ENCODE measurements around the gene PDGFRB. TPM values are rescaled to one million over a fixed set of nuclear protein-coding genes. Genes with fewer than 3 reads are reported as not detected.

The PDGFRB gene
- total RNA-seq = 1.8 and 4.1 TPM in 2 replicates

DNA sequence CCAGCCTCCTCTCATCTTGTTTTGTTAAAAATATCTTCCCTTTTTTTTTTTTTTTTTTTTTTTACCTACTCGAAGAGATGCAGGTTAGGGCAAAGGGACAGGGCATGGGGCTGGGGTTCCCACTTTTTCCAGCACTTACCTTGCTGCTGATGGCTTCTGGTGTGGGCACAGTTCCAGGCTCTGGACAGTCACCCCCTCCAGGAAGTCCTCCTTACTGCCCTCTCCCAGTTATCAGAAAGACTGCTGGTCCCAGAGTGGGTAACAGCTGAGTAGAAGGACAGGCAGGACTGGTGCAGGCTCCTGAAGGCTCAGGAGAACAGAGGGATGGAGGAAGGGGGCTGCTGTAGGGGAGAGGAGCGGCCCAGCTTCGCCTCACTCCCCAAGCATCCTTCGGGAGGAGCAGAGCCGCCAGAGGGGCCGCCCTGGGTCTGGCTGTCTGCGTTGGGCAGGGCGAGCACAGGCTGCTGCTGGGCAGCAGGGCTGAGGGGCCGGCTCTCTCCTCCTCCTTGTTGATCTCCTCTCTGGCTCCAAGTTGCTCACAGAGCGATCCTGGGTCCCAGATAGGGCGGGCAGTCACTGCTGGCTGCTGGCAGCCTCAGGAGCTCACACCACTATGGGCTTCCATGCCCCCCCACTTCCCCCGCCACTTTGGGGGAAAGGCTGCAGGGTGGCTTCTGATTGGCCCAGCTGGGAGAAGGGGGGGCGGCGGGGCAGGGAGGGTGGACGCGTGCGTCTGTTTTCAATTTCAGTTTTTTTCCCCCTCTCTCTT, at the start of gene PDGFRB:
PDGFRB (minus strand) TSS at position 588 of the 769 bp plus-strand sequence. CDS start 18,798 bp downstream, outside the sequence.
- intact Hi-C loops (cut with micrococcal nuclease) = no loop called here

DNA sequence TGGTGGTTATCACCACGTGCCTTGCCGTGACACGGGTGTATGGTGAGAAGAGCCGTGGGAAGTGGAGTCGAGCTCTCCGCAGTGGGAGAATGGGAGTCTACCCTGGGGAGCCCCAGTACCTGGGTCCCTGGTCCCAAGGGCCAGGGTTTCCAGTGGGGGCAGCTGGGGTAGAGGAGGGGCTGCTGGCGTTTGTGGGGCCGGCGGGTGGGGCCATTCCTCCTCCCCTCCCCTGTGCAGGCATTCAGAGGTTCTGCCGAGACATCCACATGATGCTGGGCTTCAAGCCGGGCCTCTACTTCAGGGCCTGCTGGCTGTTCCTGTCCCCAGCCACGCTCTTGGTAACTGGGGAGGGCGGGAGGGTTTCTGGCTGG, 48.9 kb upstream of the PDGFRB start:
- intact Hi-C loops (cut with micrococcal nuclease) = no loop called here

DNA sequence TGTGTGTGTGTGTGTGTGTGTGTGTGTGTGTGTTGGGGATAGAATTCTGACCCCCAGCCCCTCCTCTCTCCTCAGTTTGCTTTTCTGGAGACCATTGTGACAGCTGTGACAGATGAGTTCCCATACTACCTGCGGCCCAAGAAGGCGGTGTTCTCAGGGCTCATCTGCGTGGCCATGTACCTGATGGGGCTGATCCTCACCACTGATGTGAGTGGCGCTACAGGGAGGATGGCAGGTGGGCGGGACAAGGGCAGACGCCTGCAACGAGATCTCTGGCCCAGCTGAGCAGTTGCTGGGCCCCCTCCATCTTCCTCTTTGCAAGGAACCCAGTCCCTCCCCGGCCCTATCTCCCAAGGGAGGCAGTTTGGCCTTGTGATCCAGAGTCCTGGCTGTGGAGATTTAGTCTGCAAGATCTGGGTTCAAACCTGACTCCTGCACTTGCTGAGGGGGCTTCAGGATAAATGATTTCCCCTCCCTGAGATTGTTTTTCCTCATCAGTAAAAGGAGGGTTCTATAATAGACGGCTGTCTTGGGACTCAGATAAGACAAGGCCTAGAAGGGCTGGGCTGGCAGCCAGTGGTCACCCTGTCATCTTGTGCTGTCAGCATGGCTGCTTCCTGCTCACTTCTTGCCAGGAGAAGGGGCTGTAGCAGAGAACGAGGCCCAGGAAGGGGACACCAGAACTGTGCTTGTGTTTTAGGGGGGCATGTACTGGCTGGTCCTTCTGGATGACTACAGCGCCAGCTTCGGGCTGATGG, 48.4 kb upstream of the PDGFRB start:
- intact Hi-C loops (cut with micrococcal nuclease) = no loop called here

DNA sequence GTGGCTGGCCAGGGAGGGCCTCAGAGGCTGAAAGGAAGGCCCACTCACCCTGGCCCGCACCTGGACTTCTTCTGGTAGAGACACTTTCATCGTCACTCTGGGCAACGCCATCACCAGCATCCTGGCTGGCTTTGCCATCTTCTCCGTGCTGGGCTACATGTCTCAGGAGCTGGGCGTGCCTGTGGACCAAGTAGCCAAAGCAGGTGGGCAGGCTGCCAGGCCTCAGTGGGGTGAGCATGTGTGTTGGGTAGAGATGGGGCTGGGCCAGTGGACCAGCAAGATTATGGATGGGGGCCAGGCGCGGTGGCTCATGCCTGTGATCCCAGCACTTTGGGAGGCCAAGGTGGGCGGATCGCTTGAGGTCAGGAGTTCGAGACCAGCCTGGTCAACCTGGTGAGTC, 46.9 kb upstream of the PDGFRB start:
- intact Hi-C loops (cut with micrococcal nuclease) = no loop called here

DNA sequence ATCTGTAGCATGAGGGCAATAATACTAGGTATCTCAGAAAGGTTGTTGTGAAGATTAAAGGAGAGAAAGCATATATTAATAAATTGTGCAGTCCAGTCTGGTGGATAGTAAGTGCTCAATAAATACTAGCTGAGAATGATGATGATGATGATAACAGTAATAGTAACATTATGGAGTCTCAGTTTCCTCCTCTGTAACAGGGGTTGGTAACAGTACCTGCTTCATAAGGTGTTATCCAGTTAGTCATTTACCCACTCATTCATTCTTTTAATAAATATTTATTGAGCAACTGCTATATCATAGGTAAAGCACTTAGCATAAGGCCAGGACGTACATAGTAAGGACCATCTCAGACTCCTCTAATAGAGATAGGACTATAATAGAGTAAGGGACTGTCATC, 41.8 kb upstream of the PDGFRB start:
- intact Hi-C loops (cut with micrococcal nuclease) = no loop called here

DNA sequence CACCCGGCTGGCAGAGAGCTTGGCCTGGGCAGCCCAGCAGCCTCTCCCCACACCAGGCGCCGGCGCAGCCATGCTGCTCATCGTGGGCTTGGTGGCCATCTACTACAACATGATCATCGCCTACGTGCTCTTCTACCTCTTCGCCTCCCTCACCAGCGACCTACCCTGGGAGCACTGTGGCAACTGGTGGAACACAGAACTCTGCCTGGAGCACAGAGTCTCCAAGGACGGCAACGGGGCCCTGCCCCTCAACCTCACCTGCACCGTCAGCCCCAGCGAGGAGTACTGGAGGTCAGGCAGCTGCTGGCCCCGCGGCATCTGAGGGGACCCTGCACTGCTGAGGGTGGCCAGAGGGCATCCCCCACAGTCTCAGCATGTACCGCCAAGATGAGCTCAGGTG, 41.3 kb upstream of the PDGFRB start:
- intact Hi-C loops (cut with micrococcal nuclease) = no loop called here

DNA sequence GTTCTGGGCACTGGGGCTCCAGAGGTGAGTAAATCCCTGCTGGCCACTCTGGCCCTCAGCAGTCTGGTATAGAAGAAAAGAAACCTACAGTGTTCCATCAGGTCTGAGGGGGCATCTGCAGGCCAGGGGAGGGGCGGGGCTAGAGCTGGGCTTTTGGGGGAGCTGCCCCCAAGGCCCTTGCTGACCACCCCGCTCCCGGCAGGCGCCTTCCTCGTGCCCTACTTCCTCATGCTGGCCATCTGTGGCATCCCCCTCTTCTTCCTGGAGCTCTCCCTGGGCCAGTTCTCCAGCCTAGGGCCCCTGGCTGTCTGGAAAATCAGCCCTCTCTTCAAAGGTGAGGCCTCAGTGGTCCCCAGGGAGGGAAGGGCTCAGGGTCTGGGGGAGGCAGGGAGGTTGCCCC, 40.9 kb upstream of the PDGFRB start:
- intact Hi-C loops (cut with micrococcal nuclease) = no loop called here

DNA sequence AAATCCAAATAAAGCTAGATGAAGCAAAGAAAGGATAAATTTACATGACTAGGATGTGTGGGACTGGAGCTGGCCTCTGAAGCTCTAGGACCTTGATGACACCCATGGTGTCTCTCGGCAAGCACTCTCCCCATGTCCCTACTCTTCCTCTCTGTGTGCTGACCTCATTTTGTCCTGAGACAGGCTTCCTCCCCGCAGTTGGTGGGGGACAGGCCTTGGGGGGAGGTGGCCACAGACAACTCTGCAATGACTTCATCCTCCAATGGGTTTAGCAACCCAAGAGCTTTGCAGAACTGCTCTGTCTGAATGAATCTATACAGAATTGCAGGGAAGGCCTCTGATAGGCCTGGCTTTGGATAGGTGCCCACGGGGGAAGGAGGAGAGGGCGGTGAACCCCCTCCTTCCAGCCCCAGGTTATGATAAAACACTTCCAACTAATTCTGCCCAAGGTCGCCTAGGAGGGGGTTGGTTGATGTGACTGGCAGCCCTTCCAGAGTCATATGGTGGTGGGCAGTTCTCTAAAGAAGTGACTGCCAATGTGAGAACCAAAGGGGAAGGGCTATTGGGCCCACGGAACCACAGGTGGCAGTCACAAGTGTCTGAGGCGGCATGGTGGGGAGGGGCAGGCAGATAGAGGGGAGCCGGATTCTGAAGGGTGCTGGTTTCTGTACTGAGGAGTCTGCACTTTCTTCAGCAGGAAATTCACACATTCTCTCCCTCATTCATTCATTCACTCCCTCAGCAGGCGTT, 40.3 kb upstream of the PDGFRB start:
- intact Hi-C loops (cut with micrococcal nuclease) = no loop called here

DNA sequence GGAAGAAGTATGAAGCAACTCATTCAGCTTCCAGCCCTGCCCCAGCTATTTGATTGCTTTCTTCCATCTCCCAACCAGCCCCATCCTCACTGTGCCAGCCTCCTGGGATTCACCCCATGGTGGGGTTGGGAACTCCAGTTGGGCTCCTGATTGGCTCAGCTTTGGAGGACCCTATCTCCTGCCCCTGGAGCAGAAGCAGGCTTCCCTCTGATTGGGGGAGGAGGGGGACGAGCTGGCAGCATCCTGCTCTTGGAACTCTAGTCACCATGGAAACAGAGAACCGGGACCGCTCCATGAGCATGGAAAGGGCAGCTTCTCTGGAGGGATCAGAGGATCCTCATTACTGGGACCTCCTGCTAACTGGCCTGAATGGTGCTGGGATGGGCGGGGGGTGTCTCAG, 36.8 kb upstream of the PDGFRB start:
- intact Hi-C loops (cut with micrococcal nuclease) = no loop called here

DNA sequence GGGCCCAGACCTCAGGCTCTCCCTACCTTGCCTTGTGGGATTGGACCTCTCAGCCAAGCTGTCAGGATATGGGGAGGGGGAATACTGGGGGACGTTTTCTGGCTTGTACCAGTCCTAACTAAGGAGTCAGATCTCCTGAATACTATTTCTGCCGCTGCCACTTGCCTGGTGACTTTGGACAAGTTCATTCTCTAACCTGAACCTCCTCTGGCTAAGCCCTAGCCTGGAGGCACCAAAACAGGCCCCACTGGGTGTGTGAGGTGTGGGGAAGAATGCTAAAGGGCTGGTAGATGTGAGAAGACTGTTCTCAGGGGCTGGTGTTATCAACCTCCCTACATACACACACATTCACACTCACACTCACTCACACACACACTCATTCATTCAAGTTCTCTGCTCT, 35.3 kb upstream of the PDGFRB start:
- intact Hi-C loops (cut with micrococcal nuclease) = no loop called here

DNA sequence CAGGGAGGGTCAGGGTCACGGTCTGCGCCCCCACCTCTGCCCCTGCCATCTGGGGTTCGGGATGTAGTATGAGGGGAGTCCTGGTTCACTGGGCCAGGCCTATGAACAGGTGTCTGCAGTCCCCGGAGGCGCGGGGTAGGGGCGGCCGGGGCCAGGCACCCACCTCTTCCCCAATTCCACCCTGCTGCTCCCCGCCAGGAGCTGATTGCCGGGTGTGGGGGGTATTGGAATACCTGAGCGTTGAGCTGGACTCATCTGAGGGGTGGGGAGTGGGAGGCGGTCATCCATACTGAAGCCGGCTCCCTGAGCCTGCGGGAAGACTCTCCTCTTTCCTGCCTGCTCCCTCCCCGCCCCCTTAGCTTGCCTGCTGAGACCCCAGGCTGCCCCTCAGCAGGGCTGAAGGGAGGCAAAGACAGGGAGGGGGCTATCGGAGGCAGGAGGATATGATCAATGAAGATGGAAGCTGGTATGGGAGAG, 34.9 kb upstream of the PDGFRB start:
- intact Hi-C loops (cut with micrococcal nuclease) = no loop called here

DNA sequence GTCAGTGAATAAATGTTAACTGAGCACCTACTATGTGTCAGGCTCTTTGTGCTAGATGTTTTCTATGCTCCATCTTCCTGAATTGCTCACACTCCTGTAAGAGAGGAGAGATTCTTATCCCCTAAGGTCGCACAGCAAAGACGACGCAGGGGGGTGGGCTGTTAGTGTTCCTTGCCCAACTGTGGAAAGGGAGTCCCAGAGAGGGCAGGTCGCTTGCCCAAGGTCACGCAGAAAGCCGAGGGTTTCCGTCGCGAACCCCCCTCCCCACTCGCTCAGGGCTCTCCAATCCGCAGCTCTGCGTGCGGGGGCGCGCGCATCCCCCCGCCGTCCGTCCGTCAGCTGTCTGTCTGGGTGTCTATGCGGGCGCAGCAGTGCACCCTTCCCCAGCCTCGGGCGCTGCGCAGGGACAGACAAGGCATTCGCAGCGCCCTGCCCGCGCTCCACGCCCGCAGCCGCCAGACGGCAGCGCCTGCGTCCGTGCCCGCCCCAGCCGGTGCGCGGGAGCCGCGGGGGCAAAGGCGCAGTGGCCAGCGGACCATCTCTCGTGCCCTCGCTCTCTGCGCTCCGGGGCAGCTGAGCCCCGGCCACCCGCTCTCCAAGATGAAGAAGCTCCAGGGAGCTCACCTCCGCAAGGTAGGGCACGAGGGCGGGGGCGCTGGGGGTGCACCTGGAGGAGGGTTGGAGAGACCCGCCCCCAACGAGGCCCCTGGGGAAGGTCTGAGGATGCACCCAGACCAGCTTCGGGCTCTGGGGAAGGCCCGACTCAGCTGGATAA, 34.3 kb upstream of the PDGFRB start, which contains the start of gene SLC6A7:
SLC6A7 (plus strand) TSS at position 335 of the 775 bp plus-strand sequence; CDS start at position 601, 266 bp downstream.
- intact Hi-C loops (cut with micrococcal nuclease) = no loop called here

DNA sequence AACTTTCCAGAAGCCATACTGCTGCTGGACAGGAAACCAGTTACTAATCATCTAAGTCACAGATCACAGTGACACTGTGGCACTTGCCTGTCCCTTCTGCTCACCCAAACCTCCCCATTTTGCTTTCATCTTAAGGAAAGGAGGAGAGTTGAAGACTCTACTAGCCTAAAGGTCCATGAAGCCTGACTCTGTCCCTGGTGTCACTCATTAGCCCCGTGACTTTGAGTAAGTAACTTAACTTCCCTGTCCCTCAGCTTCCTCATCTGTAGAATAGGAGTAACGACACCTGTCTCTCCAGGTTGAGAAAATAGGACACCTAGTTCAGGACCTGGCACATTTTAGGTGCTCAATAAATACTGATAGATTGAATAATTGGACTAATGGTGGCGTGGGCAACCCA, 33.7 kb upstream of the PDGFRB start:
- intact Hi-C loops (cut with micrococcal nuclease) = no loop called here

DNA sequence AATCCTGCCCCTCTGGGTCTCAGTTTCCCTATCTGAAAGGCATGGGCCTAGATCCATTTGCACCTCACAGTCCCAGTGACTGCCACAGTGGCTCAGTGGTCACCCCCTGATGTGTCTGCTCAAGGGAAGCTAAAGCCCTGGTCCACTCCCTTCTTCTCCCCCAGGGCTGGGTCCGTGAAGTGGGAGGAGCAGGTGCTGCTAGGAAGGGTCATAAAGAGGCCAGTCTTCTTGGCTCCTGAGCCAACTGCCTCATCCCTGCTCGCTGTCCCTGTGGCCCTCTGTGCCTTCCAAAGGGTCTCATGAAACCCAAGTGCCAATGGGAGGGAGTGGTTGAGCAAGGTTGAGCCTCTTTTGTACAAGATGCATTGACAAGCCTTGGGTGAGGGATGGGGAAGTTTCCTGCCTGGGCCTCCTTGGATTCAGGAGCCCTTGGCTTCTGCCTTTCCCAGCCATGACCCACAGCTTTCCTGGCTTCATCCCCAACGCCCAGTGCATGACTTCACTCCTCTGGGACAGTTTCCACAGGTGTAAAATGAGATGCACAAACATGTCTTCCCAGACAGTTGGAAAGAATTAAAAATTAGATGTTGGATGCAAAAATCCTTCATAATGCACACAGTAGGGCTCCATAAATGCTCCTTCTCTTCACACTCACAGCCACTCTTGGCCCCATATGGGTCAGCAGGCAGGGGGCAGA, 32.6 kb upstream of the PDGFRB start:
- intact Hi-C loops (cut with micrococcal nuclease) = no loop called here

DNA sequence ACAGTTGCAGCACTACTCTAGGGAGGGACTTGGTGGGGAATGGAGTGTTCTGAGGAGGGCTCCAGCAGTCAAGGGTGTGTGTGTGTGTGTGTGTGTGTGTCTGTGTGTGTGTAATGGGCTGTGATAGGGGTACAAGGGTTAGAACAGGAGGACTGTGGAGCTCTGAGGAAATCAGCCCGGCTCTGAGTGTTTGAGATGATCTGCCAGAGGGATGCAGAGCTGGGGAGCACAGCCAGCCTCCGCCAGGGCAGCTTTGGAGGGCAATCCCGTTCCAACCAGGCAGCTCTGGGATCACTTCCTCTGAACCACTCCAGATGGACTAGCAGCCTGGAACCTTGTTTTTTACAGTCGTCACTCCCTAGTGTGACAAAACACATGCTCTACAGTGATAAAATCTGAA, 31.3 kb upstream of the PDGFRB start:
- intact Hi-C loops (cut with micrococcal nuclease) = no loop called here

DNA sequence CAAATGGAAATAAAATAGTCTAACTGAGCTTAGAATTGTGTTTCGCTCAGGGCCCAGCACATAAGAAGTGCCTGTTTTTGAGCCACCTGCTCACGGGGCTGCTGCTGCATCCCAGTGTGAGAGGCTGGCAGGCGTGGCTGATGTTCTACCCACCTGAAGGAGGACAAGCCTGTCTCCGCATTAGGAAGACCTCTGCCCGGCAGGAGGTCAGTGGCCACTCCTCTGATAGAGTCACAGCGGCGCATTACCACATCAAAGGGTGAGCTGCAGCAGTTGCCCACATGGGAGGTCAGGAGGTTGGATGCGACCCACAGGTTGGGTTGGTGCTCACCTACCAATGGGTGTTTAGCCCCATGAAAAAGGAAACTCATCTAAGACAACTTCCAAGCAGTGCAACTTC, 30.5 kb upstream of the PDGFRB start:
- intact Hi-C loops (cut with micrococcal nuclease) = no loop called here

DNA sequence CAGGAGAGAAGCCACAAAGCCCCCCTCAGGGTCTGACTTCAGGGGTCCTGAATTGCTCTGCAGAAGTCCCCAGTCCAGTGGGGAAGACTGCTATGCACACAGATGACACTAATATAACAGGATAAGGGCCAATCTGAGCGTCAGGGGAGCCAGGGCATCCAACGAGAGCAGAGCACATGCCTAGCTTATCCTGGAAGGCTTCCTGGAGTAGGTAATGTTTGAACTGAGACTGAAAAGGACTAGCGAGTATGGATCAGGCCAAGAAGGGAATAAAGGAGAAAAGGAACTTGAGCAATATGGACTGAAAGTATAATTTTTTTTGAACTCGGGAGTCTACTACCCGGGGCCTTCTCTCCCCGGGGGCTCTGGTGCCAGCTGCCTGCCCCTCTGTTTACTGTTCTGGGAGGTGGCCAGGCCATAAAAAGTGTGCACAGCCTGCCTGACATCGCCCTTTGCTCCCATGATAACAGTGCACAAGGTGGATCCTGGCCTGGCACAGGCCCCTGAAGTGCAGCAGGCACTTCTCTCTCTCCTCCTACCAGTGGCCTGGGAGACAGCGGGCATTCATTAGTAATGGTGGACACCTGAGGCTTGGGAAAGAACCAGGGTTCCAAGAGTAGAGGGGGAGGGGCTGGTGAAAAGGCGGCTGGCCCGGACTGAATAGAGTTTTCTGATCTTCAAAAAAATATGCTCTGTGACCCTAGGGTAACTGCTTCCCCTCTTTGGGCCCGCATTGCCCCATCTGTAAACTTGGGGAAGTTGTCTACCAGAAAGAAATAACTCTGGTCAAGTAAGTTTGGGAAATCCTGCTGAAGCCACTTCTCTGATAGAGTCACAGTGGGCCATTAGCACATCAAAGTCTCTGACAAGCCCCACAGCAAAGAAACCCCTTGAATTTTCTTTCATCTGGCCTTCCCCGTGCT, 29.6 kb upstream of the PDGFRB start:
- intact Hi-C loops (cut with micrococcal nuclease) = no loop called here

DNA sequence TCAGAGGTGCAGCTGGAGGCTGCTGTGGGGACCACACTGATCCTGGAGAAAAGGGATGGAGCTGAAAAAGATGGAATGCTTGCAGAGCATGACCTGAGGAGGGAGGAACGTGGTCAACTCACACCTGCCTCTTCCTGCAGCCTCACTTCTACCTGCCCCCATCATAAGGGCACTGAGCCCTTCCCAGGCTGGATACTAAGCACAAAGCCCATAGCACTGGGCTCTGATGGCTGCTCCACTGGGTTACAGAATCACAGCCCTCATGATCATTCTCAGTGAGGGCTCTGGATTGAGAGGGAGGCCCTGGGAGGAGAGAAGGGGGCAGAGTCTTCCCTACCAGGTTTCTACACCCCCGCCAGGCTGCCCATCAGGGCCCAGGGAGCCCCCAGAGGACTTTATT, 28.4 kb upstream of the PDGFRB start:
- intact Hi-C loops (cut with micrococcal nuclease) = no loop called here

DNA sequence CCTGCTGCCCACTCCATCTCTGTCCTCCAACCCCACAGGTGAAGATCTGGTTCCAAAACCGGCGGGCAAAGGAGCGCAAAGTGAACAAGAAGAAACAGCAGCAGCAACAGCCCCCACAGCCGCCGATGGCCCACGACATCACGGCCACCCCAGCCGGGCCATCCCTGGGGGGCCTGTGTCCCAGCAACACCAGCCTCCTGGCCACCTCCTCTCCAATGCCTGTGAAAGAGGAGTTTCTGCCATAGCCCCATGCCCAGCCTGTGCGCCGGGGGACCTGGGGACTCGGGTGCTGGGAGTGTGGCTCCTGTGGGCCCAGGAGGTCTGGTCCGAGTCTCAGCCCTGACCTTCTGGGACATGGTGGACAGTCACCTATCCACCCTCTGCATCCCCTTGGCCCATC, 27.8 kb upstream of the PDGFRB start:
- intact Hi-C loops (cut with micrococcal nuclease) = no loop called here
